Parathyroid adenoma (tissue), 2 donors: Measurements from ENCODE around the gene FAM236B.
"Not testable (repeated sequence)": the region's sequence is repeated elsewhere in the genome, so short reads cannot be mapped to it uniquely, and the experiment has no call there.

Experiments
- H2AFZ ChIP-seq: fragments of 300-600 bp; sonication (generic); one replicate; pipeline ENCODE4 v1.7.0; 2017; ENCODE audit warnings: antibody characterized with exemption, mild to moderate bottlenecking
- H3K27ac ChIP-seq: fragments of 300-600 bp; sonication (generic); one replicate; pipeline ENCODE4 v1.7.0; 2017
- H3K27me3 ChIP-seq: fragments of 300-600 bp; sonication (generic); one replicate; pipeline ENCODE4 v1.7.0; 2017; ENCODE audit warnings: low read length; ENCODE audit not compliant: control insufficient read depth, insufficient read depth
- H3K36me3 ChIP-seq: fragments of 300-600 bp; sonication (generic); one replicate; pipeline ENCODE4 v1.7.0; 2017; ENCODE audit warnings: low read length; ENCODE audit not compliant: control insufficient read depth, insufficient read depth
- H3K4me1 ChIP-seq: fragments of 300-600 bp; sonication (generic); one replicate; pipeline ENCODE4 v1.7.0; 2017; ENCODE audit warnings: control low read depth
- H3K4me2 ChIP-seq: fragments of 300-600 bp; sonication (generic); one replicate; pipeline ENCODE4 v1.7.0; 2017; ENCODE audit warnings: low read length
- H3K4me3 ChIP-seq: fragments of 300-600 bp; sonication (generic); one replicate; pipeline ENCODE4 v1.7.0; 2017; ENCODE audit warnings: low read depth, low read length
- H3K79me2 ChIP-seq: fragments of 300-600 bp; sonication (generic); one replicate; pipeline ENCODE4 v1.7.0; 2017; ENCODE audit warnings: control low read depth
- H3K9ac ChIP-seq: fragments of 300-600 bp; sonication (generic); one replicate; pipeline ENCODE4 v1.7.0; 2017; ENCODE audit warnings: mild to moderate bottlenecking
- H3K9me3 ChIP-seq: fragments of 300-600 bp; sonication (generic); one replicate; pipeline ENCODE4 v1.7.0; 2017; ENCODE audit warnings: low read length; ENCODE audit not compliant: control insufficient read depth
- TF ChIP-seq, protein P1 (sequence below): fragments of 300-600 bp; sonication (generic); IDR thresholded peaks from one replicate; pipeline ENCODE4 v1.7.0; 2017; ENCODE audit warnings: antibody characterized with exemption, mild to moderate bottlenecking
- donor health status: primary hyperparathyroidism.

Gene FAM236B

DNA sequence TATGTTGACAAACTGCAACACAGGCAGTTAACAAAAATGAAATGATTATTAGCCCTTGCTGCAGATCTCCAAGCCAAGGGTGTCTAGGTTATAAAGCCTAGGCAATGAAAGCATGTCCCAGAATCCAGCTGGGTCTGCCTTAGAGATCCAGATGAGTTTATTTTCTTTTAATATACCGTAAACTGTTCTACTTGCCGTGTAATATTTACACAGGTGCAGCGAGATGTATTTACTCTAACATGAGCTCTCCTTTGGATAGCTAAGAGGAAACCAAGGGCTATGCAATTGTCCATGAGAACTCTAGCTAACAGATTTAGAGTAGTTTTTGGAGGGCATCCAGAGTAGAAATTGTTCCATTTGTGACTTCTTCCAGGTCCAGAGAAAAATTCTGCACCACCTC lies 33.9 kb downstream of the FAM236B start:
- not testable (repeated sequence) for H3K4me3 ChIP-seq, H3K79me2 ChIP-seq, H3K27me3 ChIP-seq, H3K27ac ChIP-seq, H3K4me1 ChIP-seq, H3K9me3 ChIP-seq, H3K36me3 ChIP-seq, H3K4me2 ChIP-seq, H2AFZ ChIP-seq, H3K9ac ChIP-seq

- H3K27ac ChIP-seq, H3K4me1 ChIP-seq, H2AFZ ChIP-seq: not testable (repeated sequence)
Measured at GRCh38 chrX:72745546-72745945, 36.9 kb downstream of the FAM236B start.

GRCh38 chrX:72735561-72735960 lies 46.9 kb downstream of the FAM236B start:
- no peaks in the 10 kb centered on the region for H3K27me3 ChIP-seq
- H3K79me2 ChIP-seq, result no peaks in the 10 kb centered on the region
- H3K4me2 ChIP-seq, result no peak overlapping the region
- H3K27ac ChIP-seq, result no peak overlapping the region
- TF ChIP-seq, protein P1, sequence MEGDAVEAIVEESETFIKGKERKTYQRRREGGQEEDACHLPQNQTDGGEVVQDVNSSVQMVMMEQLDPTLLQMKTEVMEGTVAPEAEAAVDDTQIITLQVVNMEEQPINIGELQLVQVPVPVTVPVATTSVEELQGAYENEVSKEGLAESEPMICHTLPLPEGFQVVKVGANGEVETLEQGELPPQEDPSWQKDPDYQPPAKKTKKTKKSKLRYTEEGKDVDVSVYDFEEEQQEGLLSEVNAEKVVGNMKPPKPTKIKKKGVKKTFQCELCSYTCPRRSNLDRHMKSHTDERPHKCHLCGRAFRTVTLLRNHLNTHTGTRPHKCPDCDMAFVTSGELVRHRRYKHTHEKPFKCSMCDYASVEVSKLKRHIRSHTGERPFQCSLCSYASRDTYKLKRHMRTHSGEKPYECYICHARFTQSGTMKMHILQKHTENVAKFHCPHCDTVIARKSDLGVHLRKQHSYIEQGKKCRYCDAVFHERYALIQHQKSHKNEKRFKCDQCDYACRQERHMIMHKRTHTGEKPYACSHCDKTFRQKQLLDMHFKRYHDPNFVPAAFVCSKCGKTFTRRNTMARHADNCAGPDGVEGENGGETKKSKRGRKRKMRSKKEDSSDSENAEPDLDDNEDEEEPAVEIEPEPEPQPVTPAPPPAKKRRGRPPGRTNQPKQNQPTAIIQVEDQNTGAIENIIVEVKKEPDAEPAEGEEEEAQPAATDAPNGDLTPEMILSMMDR, result no peak
- no peaks in the 10 kb centered on the region for H3K36me3 ChIP-seq
- no peaks in the 10 kb centered on the region for H3K4me1 ChIP-seq
- no peaks in the 10 kb centered on the region for H3K9me3 ChIP-seq
- H3K9ac ChIP-seq, result no peak overlapping the region
- no peak overlapping the region for H2AFZ ChIP-seq
- no peak overlapping the region for H3K4me3 ChIP-seq

More at GRCh38 chrX:72745546-72745945, 36.9 kb downstream of the FAM236B start:
- H3K36me3 ChIP-seq, H3K4me2 ChIP-seq, H3K9ac ChIP-seq, H3K27me3 ChIP-seq, H3K4me3 ChIP-seq, H3K9me3 ChIP-seq, H3K79me2 ChIP-seq: not testable (repeated sequence)

DNA sequence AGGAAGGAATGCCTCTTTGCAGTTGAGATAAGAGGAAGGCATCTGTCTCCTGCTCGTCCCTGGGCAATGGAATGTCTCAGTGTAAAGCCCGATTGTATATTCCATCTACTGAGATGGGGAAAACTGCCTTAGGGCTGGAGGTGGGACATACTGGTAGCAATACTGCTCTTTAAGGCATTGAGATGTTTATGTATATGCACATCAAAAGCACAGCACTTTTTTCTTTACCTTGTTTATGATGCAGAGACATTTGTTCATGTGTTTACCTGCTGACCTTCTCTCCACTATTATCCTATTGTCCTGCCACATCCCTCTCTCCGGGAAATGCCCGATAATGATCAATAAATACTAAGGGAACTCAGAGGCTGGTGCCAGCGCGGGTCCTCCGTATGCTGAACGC lies 48.8 kb downstream of the FAM236B start:
- not testable (repeated sequence) for H3K4me3 ChIP-seq, H2AFZ ChIP-seq, H3K4me1 ChIP-seq, H3K79me2 ChIP-seq, H3K36me3 ChIP-seq, H3K9ac ChIP-seq, H3K9me3 ChIP-seq, H3K27me3 ChIP-seq, H3K4me2 ChIP-seq, H3K27ac ChIP-seq
